ENCODE data around the gene MMP7. TPM values are rescaled to one million over a fixed set of nuclear protein-coding genes. Genes with fewer than 3 reads are reported as not detected.

Gene MMP7
- total RNA-seq, 4 donors from 2014 or later = not detected

DNA sequence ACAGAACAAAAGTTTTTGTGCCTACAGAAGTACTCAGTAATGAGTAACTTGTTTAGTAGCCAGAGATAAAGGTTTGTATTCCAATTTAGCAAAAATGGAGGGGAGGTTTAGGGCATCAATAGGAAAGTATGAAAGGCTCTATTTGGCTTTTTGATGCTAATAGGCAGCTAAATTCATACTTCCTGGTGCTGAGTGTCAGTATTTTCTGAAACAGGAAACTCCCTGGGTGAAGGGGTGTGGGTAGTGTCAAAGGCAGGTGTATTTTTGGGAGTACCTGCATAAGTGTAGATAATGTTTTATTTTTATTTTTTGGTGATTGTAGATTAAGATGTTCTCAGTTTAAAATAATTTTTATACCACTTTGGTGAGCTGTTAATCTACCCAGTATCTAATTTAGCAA is 29.3 kb upstream of the MMP7 start:
- H3K9me3 ChIP-seq = no peaks in the 10 kb centered on the region
- DNase-seq = no peak
- H3K27ac ChIP-seq = peak overlapping the region; percentile 47 to 80 (median 60)
- intact Hi-C loops (cut with DNase I; ENCODE audit: low total_unique reads) (no loop called here), in situ Hi-C loops (cut with MboI; ENCODE audit: low pct_ligation_motif_present in 1 of 4, low pct_unique_long_range_greater_than_20kb in 1 of 4, low sequenced_read_pairs in 3 of 4) (no loop called here)
- H3K4me1 ChIP-seq = peaks cover 0 to 33% (median 9%) of the 10 kb centered on the region in 4 donors
- no peaks in the 10 kb centered on the region for H3K36me3 ChIP-seq
- no peak for TF ChIP-seq POLR2A (IDR thresholded peaks at IDR 0.05)
- TF ChIP-seq, protein P1, sequence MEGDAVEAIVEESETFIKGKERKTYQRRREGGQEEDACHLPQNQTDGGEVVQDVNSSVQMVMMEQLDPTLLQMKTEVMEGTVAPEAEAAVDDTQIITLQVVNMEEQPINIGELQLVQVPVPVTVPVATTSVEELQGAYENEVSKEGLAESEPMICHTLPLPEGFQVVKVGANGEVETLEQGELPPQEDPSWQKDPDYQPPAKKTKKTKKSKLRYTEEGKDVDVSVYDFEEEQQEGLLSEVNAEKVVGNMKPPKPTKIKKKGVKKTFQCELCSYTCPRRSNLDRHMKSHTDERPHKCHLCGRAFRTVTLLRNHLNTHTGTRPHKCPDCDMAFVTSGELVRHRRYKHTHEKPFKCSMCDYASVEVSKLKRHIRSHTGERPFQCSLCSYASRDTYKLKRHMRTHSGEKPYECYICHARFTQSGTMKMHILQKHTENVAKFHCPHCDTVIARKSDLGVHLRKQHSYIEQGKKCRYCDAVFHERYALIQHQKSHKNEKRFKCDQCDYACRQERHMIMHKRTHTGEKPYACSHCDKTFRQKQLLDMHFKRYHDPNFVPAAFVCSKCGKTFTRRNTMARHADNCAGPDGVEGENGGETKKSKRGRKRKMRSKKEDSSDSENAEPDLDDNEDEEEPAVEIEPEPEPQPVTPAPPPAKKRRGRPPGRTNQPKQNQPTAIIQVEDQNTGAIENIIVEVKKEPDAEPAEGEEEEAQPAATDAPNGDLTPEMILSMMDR (IDR thresholded peaks at IDR 0.05) = no peak
- TF ChIP-seq EP300 (IDR thresholded peaks at IDR 0.05; ENCODE audit: low read depth) = no peak
- no peak for TF ChIP-seq POLR2AphosphoS5 (IDR thresholded peaks at IDR 0.05)
- no peaks in the 10 kb centered on the region for H3K27me3 ChIP-seq
- H3K4me3 ChIP-seq = no peak overlapping the region

DNA sequence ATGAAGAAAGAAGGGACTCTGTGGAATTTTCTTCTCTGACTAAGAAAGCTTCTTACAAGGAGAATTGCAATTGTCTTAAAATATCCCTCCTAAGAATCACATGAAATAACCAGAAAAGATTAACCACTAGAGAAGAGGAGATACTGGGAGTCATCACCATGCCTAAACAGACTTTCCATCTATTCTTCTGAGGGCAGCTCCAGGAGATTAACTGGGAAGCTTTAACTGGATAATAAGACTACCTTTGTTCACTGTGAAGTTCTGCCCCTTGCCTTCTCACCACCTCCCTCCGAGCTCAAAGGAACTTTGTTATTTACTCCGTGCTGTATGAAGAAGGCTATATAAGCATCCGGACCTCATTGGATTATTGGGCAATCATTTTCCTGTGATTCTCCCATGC is 24.5 kb upstream of the MMP7 start:
- in situ Hi-C loops (cut with MboI; ENCODE audit: low pct_ligation_motif_present in 1 of 4, low pct_unique_long_range_greater_than_20kb in 1 of 4, low sequenced_read_pairs in 3 of 4) (no loop called here), intact Hi-C loops (cut with DNase I; ENCODE audit: low total_unique reads) (no loop called here)
- Histone ChIP-seq H3K4me1 (peaks cover 0 to 18% (median 4%) of the 10 kb centered on the region in 4 donors), H3K27ac (no peak overlapping the region), H3K27me3 (no peaks in the 10 kb centered on the region), H3K36me3 (no peaks in the 10 kb centered on the region), H3K9me3 (no peaks in the 10 kb centered on the region), H3K4me3 (no peak overlapping the region)
- DNase-seq = no peak
- TF ChIP-seq, protein P1 (IDR thresholded peaks at IDR 0.05) = no peak
- no peak for TF ChIP-seq POLR2AphosphoS5 (IDR thresholded peaks at IDR 0.05)
- no peak for TF ChIP-seq EP300 (IDR thresholded peaks at IDR 0.05; ENCODE audit: low read depth)
- TF ChIP-seq POLR2A (IDR thresholded peaks at IDR 0.05) = no peak
- WGBS, 2 donors (ENCODE audit: low coverage in 1 of 2) = 72 to 76% methylated on average over 3 of the region's 3 CpGs

DNA sequence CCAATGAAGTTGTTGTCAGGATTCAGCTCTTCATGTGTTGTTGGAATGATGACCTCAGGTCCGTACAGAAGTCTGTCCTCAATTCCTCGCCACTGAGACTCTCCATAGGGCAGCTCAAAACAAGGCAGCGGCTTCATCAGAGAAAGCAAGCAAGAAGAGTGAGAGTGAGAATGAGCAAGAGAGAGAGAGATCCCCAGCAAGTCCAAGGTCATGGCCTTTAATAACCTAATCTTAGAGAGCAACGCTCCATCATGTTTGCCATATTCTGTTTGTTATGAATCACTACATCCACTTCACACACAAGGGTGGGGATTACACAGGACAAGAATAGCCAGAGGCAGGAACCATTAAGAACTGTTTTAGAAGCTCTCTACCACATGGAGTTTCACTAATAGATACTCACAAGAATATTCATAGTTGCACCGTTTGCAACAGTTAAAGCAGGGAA is 23.3 kb upstream of the MMP7 start:
- Histone ChIP-seq H3K27me3 (no peaks in the 10 kb centered on the region), H3K36me3 (no peaks in the 10 kb centered on the region), H3K4me1 (peaks cover 0 to 7% (median 0%) of the 10 kb centered on the region in 4 donors), H3K4me3 (no peak overlapping the region), H3K27ac (no peak overlapping the region), H3K9me3 (no peaks in the 10 kb centered on the region)
- TF ChIP-seq POLR2A (IDR thresholded peaks at IDR 0.05) (no peak), POLR2AphosphoS5 (IDR thresholded peaks at IDR 0.05) (no peak), EP300 (IDR thresholded peaks at IDR 0.05; ENCODE audit: low read depth) (no peak)
- TF ChIP-seq, protein P1 (IDR thresholded peaks at IDR 0.05) = no peak
- in situ Hi-C loops (cut with MboI; ENCODE audit: low pct_ligation_motif_present in 1 of 4, low pct_unique_long_range_greater_than_20kb in 1 of 4, low sequenced_read_pairs in 3 of 4) (no loop called here), intact Hi-C loops (cut with DNase I; ENCODE audit: low total_unique reads) (no loop called here)
- 71 to 80% methylated on average over 2 to 5 of the region's 5 CpGs for WGBS, 2 donors (ENCODE audit: low coverage in 1 of 2)
- no peak for DNase-seq

DNA sequence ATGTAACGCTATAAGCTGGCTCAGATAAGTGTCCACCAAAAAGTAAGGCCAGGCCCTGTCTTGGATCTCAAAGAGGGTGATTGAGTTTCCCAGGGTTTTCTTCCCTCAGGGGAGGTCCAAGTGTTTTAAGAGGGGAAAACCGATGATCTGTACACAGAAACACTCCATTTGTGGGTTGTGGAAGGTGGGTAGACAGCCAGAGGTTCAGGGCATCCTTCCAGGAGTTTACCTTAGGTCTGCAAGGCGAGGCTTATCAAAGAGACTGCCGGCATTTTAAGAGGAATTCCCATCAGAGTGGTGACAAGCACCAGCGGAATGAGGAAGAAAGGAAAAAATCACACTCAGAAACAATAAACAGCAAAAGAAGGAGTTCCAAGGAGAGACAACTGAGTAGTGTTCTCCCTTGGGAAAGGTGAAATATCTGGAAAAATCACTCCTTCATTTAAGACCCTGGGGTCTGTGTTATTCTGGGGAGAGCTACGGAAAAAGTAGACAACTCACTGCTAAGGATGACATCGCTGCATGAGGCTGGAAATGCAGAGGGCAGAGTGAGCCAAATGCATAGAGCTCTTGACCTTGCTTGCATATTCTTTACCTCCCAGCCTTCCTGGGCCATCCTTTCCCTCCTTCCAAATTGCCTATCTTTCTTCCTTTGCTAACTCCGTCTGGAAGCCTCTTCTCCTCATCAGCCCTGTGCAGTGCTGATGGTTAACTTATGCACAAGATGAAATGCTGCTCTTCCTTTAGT is 22.1 kb upstream of the MMP7 start:
- no peaks in the 10 kb centered on the region for H3K9me3 ChIP-seq
- WGBS, 2 donors (ENCODE audit: low coverage in 1 of 2) = 49% methylated on average over 6 to 8 of the region's 8 CpGs
- H3K27ac ChIP-seq = no peak overlapping the region
- no peaks in the 10 kb centered on the region for H3K27me3 ChIP-seq
- no peak overlapping the region for H3K4me3 ChIP-seq
- in situ Hi-C loops (cut with MboI; ENCODE audit: low pct_ligation_motif_present in 1 of 4, low pct_unique_long_range_greater_than_20kb in 1 of 4, low sequenced_read_pairs in 3 of 4) = no loop called here
- intact Hi-C loops (cut with DNase I; ENCODE audit: low total_unique reads) = no loop called here
- H3K36me3 ChIP-seq = no peaks in the 10 kb centered on the region
- TF ChIP-seq, protein P1 (IDR thresholded peaks at IDR 0.05) = no peak
- TF ChIP-seq EP300 (IDR thresholded peaks at IDR 0.05; ENCODE audit: low read depth) (no peak), POLR2AphosphoS5 (IDR thresholded peaks at IDR 0.05) (no peak), POLR2A (IDR thresholded peaks at IDR 0.05) (no peak)
- DNase-seq = no peak
- H3K4me1 ChIP-seq = peaks cover 0 to 7% (median 0%) of the 10 kb centered on the region in 4 donors
